Natural killer cell (primary cell): ENCODE results near the gene SDC1. TPM values are rescaled to one million over a fixed set of nuclear protein-coding genes. Genes with fewer than 3 reads are reported as not detected.

Experiments
- ATAC-seq, 3 donors: fragments of 150-1000 bp in 2 of 3; fragments of 200-7000 bp in 1 of 3; cut with Tn5 transposase; 1 replicate in 1 of 3; 2 replicates in 2 of 3; pipeline ENCODE4 v1.10.0; 2021; ENCODE audit warnings: mild to moderate bottlenecking in 2 of 3, moderate library complexity in 2 of 3
- DNase-seq, 2 donors: peaks; one replicate each; pipeline versions ENCODE4 v3.0.0 to v3.0.0-alpha.2; 2013 to 2021; ENCODE audit warnings: mixed read lengths in 1 of 2
- H3K27ac ChIP-seq: one replicate; pipeline ENCODE4 v1.5.1; 2013; ENCODE audit warnings: mild to moderate bottlenecking, low read length
- H3K27me3 ChIP-seq: one replicate; pipeline ENCODE4 v1.6.1; 2013; ENCODE audit warnings: low read length; ENCODE audit not compliant: control insufficient read depth, insufficient read depth
- H3K36me3 ChIP-seq: one replicate; pipeline ENCODE4 v1.6.1; 2013; ENCODE audit warnings: low read length; ENCODE audit not compliant: control insufficient read depth, insufficient read depth
- H3K4me1 ChIP-seq: one replicate; pipeline ENCODE4 v1.6.1; 2013; ENCODE audit warnings: low read length; ENCODE audit not compliant: control insufficient read depth, insufficient read depth
- H3K4me3 ChIP-seq: one replicate; pipeline ENCODE4 v1.5.1; 2013; ENCODE audit warnings: low read length
- H3K9me3 ChIP-seq: one replicate; pipeline ENCODE4 v1.6.1; 2013; ENCODE audit warnings: low read length; ENCODE audit not compliant: control insufficient read depth, insufficient read depth
- H3K27ac Mint-ChIP-seq, 2 donors: one replicate each; pipeline ENCODE4 v1.8.0; 2022; ENCODE audit warnings: mild to moderate bottlenecking in 2 of 2, mixed read lengths in 2 of 2, moderate library complexity in 1 of 2
- H3K27me3 Mint-ChIP-seq, 2 donors: one replicate each; pipeline ENCODE4 v1.8.0; 2022; ENCODE audit warnings: low read depth in 2 of 2, mixed read lengths in 2 of 2
- H3K36me3 Mint-ChIP-seq: one replicate; pipeline ENCODE4 v1.8.0; 2022; ENCODE audit warnings: mixed read lengths
- H3K4me1 Mint-ChIP-seq, 2 donors: one replicate each; pipeline ENCODE4 v1.8.0; 2022; ENCODE audit warnings: mixed read lengths in 2 of 2
- H3K4me3 Mint-ChIP-seq: one replicate; pipeline ENCODE4 v1.8.0; 2022; ENCODE audit warnings: mild to moderate bottlenecking, moderate library complexity, mixed read lengths
- H3K9me3 Mint-ChIP-seq, 2 donors: one replicate each; pipeline ENCODE4 v1.8.0; 2022; ENCODE audit warnings: mixed read lengths in 2 of 2
- CTCF ChIP-seq: fragments of 200-600 bp; IDR thresholded peaks from one replicate; pipeline ENCODE4 v1.8.0; 2022; ENCODE audit warnings: antibody characterized with exemption
- WGBS: methylation state at CpG from one replicate; pipeline ENCODE4 v1.1.7; 2013; ENCODE audit warnings: missing lambda C conversion rate; ENCODE audit not compliant: insufficient coverage; 5-methylcytosine and 5-hydroxymethylcytosine counted together
- intact Hi-C: fragments of 100-400 bp; cut with micrococcal nuclease; formaldehyde crosslinking; loops from one replicate; pipeline ENCODE4 v1.14.2; 2022
- total RNA-seq, 4 donors: library from RNA; stranded (reverse); fragments of 120-200 nt in 1 of 4; gene quantifications; one replicate each; pipeline versions ENCODE4 v1.2.3 to v1.2.4, GENCODE V29; 2013 to 2022

The SDC1 gene
- total RNA-seq, 3 donors from 2014 or later (not counting 1 experiment from before 2014, with no cell fraction given): 0.63 TPM; not detected in 2

GRCh38 chr2:20164734-20165478, 60.0 kb downstream of the SDC1 start:
- peaks cover 2 to 5% of the 10 kb centered on the region in 2 donors for H3K27me3 Mint-ChIP-seq
- H3K9me3 Mint-ChIP-seq: no peaks in the 10 kb centered on the region

DNA sequence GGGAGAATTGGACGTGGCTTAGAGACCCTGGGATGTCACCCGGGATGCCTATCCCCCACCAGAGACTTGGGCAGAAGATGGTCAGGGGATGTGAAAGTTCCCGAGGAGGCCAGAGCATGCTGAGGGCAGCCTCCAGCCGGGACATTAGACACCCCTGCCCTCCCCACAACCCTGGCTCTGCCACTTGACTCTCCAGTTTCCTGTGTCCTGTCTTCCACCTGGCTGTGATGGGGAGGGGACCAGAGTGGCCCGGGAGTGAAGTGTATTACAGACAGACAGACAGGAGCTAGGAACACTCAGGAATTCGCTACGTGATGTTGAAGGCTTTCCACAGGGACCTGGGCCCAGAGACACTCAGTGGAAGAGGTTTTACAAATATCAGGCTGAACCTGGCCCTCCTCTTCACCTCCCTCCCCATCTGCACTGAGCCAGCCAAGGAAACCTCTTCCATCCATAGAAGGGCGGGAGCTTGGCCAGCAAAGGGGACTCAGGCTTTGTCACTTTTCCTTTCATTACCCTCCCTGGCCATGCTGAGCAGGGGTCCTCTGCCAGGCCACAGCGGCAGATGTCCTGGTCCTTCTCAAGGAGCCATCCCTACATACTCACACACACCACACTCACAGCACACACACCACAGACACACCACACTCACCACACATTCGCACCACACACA, 60.7 kb downstream of the SDC1 start:
- DNase-seq (no peak), ATAC-seq (no peak)
- Mint-ChIP-seq H3K27me3 (peaks cover 8 to 9% of the 10 kb centered on the region in 2 donors), H3K36me3 (no peaks in the 10 kb centered on the region), H3K27ac (no peak overlapping the region), H3K9me3 (no peaks in the 10 kb centered on the region), H3K4me1 (no peaks in the 10 kb centered on the region), H3K4me3 (no peak overlapping the region)
- intact Hi-C loops: no loop called here
- H3K36me3 ChIP-seq: no peaks in the 10 kb centered on the region
- H3K4me3 ChIP-seq: no peak overlapping the region
- no peak overlapping the region for H3K27ac ChIP-seq
- no peaks in the 10 kb centered on the region for H3K27me3 ChIP-seq
- 75% methylated on average over 10 of the region's 10 CpGs for WGBS
- no peaks in the 10 kb centered on the region for H3K4me1 ChIP-seq
- no peaks in the 10 kb centered on the region for H3K9me3 ChIP-seq
- no peak for TF ChIP-seq CTCF

More at GRCh38 chr2:20164734-20165478, 60.0 kb downstream of the SDC1 start:
- no peak for TF ChIP-seq CTCF
- H3K9me3 ChIP-seq: no peaks in the 10 kb centered on the region
- H3K36me3 ChIP-seq: no peaks in the 10 kb centered on the region
- WGBS: 75% methylated on average over 3 of the region's 3 CpGs
- DNase-seq: no peak
- H3K4me3 ChIP-seq: no peak overlapping the region
- H3K27ac ChIP-seq: no peak overlapping the region
- no peaks in the 10 kb centered on the region for H3K4me1 ChIP-seq
- Mint-ChIP-seq H3K4me1 (no peaks in the 10 kb centered on the region), H3K27ac (no peak overlapping the region), H3K4me3 (no peak overlapping the region), H3K36me3 (no peaks in the 10 kb centered on the region)
- peak in 1 of 3 donors; percentile 5 for ATAC-seq
- intact Hi-C loops: no loop called here
- H3K27me3 ChIP-seq: no peaks in the 10 kb centered on the region

GRCh38 chr2:20159411-20160070, 65.4 kb downstream of the SDC1 start:
- no peak for ATAC-seq
- H3K4me1 ChIP-seq: no peaks in the 10 kb centered on the region
- H3K9me3 ChIP-seq: no peaks in the 10 kb centered on the region
- Mint-ChIP-seq H3K4me1 (no peaks in the 10 kb centered on the region), H3K27ac (no peak overlapping the region), H3K27me3 (peaks cover 10 to 13% of the 10 kb centered on the region in 2 donors), H3K9me3 (no peaks in the 10 kb centered on the region), H3K4me3 (no peak overlapping the region), H3K36me3 (no peaks in the 10 kb centered on the region)
- 83% methylated on average over 1 of the region's 2 CpGs for WGBS
- no peak overlapping the region for H3K4me3 ChIP-seq
- no peaks in the 10 kb centered on the region for H3K36me3 ChIP-seq
- no peak overlapping the region for H3K27ac ChIP-seq
- no peak for TF ChIP-seq CTCF
- intact Hi-C loops: no loop called here
- no peak for DNase-seq
- H3K27me3 ChIP-seq: no peaks in the 10 kb centered on the region
